Erythroblast (primary cell): ENCODE results near the gene ING3.

Source experiments
- GATA1 ChIP-seq: IDR thresholded peaks from 2 replicates; pipeline ENCODE4 v1.6.1; 2011; ENCODE audit warnings: low read depth, mild to moderate bottlenecking, control low read depth, low read length, moderate library complexity
- POLR2A ChIP-seq: IDR thresholded peaks from 2 replicates; pipeline ENCODE4 v1.6.1; 2011; ENCODE audit warnings: mild to moderate bottlenecking, low read length

DNA sequence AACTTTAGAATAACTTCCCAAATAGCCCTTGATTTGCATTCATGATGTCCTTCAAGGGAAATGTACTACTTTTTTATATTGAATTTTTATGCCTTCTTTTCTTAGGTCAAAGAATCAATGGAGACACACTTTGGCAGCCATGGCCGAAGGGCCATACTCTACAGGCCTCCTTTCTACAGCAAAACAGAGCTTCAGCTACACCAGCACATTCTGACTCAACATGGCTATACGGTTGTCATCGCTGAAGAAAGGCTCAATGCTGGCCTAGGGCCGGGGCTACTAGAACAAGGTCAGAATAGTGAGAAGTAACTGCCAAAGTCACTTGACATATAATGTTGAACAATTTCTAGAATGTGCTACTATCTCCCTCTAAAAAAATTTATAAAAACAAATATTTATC, 65.0 kb downstream of the ING3 start:
- TF ChIP-seq POLR2A (no peak), GATA1 (no peak)
